Common myeloid progenitor, CD34-positive (primary cell): Measurements from ENCODE around the gene CELF2.
A peak's percentile ranks its signal among the peaks of the same experiment; 100 is the strongest.

ENCODE experiments used
- CTCF ChIA-PET: fragments of 350-600 bp; sonication (Branson Sonifier 250); formaldehyde crosslinking; loops from one replicate; lab custom pipeline; 2021; ENCODE audit warnings: antibody characterized with exemption; lab: Charles Lee
- POLR2A ChIA-PET: fragments of 350-600 bp; sonication (Branson Sonifier 250); formaldehyde crosslinking; loops from one replicate; lab custom pipeline; 2021; ENCODE audit warnings: antibody characterized with exemption; lab: Charles Lee
- DNase-seq, 3 donors: peaks; one replicate each; pipeline versions ENCODE4 v3.0.0 to v3.0.0-alpha.2; 2013
- H3K27ac ChIP-seq, 2 experiments: 1 replicate in 1 of 2; 2 replicates in 1 of 2; pipeline ENCODE4 v1.7.0; 2013; ENCODE audit warnings: inconsistent platforms in 2 of 2, low read length in 2 of 2, mild to moderate bottlenecking in 2 of 2, low read depth in 1 of 2, moderate library complexity in 1 of 2; ENCODE audit not compliant: severe bottlenecking in 2 of 2, insufficient read depth in 1 of 2, poor library complexity in 1 of 2
- H3K27me3 ChIP-seq, 5 experiments: replicated peaks in 2 of 5; 1 replicate in 3 of 5; 2 replicates in 2 of 5; pipeline versions ENCODE4 v1.6.1 to v1.7.0; 2013; ENCODE audit warnings: low read length in 4 of 5, mild to moderate bottlenecking in 2 of 5, moderate library complexity in 2 of 5, inconsistent platforms in 1 of 5; ENCODE audit not compliant: insufficient read depth in 5 of 5, control insufficient read depth in 4 of 5
- H3K36me3 ChIP-seq, 4 experiments: 1 replicate in 2 of 4; 2 replicates in 2 of 4; pipeline versions ENCODE4 v1.6.1 to v1.7.0; 2013; ENCODE audit warnings: low read length in 3 of 4, control low read depth in 1 of 4, mild to moderate bottlenecking in 1 of 4; ENCODE audit not compliant: control insufficient read depth in 4 of 4, insufficient read depth in 4 of 4
- H3K4me1 ChIP-seq, 4 experiments: 1 replicate in 3 of 4; 2 replicates in 1 of 4; pipeline versions ENCODE4 v1.6.1 to v1.7.1; 2013; ENCODE audit warnings: low read length in 3 of 4, mild to moderate bottlenecking in 3 of 4, control low read depth in 1 of 4, inconsistent platforms in 1 of 4, moderate library complexity in 1 of 4; ENCODE audit not compliant: control insufficient read depth in 4 of 4, insufficient read depth in 4 of 4; ENCODE audit errors: control extremely low read depth in 1 of 4
- H3K4me3 ChIP-seq, 7 experiments: 1 replicate in 4 of 7; 2 replicates in 3 of 7; pipeline versions ENCODE4 v1.5.1 to v1.7.0; 2013; ENCODE audit warnings: mild to moderate bottlenecking in 7 of 7, low read length in 6 of 7, moderate library complexity in 6 of 7, inconsistent platforms in 2 of 7, low read depth in 2 of 7, control low read depth in 1 of 7; ENCODE audit not compliant: insufficient read depth in 4 of 7, control insufficient read depth in 1 of 7; ENCODE audit errors: extremely low read depth in 1 of 7
- H3K9me3 ChIP-seq, 5 experiments: 1 replicate in 4 of 5; 2 replicates in 1 of 5; pipeline versions ENCODE4 v1.6.1 to v1.7.1; 2013; ENCODE audit warnings: low read length in 4 of 5, mild to moderate bottlenecking in 2 of 5, inconsistent platforms in 1 of 5, low read depth in 1 of 5, moderate library complexity in 1 of 5; ENCODE audit not compliant: control insufficient read depth in 4 of 5, insufficient read depth in 2 of 5; ENCODE audit errors: control extremely low read depth in 1 of 5
- WGBS: methylation state at CpG from one replicate; pipeline ENCODE4 v1.1.5; 2013; ENCODE audit not compliant: insufficient coverage; 5-methylcytosine and 5-hydroxymethylcytosine counted together

Gene CELF2

GRCh38 chr10:11302181-11302580 is 284.5 kb downstream of the CELF2 start:
- ChIA-PET CTCF (no interaction called here), POLR2A (no interaction called here)
- Histone ChIP-seq H3K4me3 (no peak overlapping the region), H3K4me1 (no peaks in the 10 kb centered on the region), H3K27ac (no peak overlapping the region), H3K36me3 (peaks cover 33 to 95% (median 83%) of the 10 kb centered on the region in 4 experiments), H3K27me3 (no peaks in the 10 kb centered on the region), H3K9me3 (peaks cover 1 to 32% (median 23%) of the 10 kb centered on the region in 5 experiments)
- WGBS = 98% methylated on average over 14 of the region's 14 CpGs
- no peak for DNase-seq

GRCh38 chr10:11303361-11304170 is 285.9 kb downstream of the CELF2 start:
- 98% methylated on average over 14 of the region's 14 CpGs for WGBS
- CTCF ChIA-PET = interaction anchor here (1.5 kb wide), 1 partner anchor 9 kb away, joined by 3 read pairs; no protein-coding TSS in a partner anchor

DNA sequence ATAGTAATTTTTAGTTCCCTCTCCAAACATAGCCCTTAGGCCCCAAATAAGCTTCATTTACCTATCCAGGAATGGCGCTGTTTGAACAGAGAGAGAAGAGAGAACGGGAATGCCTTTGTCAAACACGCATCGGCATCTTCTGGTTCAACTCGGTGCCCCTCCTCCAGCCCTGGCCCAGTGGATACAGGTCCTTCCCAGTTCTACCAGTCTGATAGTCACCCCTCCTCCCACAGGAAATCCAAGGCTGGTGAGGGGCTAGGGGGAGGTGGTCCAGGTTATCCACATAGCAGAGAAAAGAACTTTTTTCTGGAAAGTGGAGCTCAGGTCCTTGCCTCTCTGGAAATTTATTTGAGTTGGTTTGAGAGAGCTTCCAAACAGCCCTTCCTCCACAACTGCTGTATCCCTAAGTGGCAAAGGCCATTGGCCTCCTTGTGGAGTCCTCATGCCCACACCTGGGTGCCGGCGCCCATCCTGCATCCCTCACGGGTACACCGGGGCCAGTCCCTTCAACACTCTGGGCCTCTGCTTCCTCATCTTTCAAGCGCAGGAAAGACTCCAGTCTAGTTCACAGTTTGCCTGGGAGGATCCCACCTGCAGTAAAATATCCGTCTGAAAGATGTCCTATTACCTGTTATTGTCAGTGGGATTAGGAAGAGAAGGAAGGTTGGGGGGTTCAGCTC is 287.4 kb downstream of the CELF2 start:
- DNase-seq = no peak
- Histone ChIP-seq H3K4me3 (no peak overlapping the region), H3K4me1 (no peaks in the 10 kb centered on the region), H3K27me3 (no peaks in the 10 kb centered on the region), H3K9me3 (peaks cover 8 to 48% (median 37%) of the 10 kb centered on the region in 5 experiments), H3K36me3 (peaks cover 36 to 98% (median 87%) of the 10 kb centered on the region in 4 experiments), H3K27ac (no peak overlapping the region)
- 94% methylated on average over 6 of the region's 11 CpGs for WGBS
- POLR2A ChIA-PET = no interaction called here
- CTCF ChIA-PET = interaction anchor here (1.0 to 1.5 kb wide), 2 partner anchors 10 to 28 kb away, joined by 3 read pairs; no protein-coding TSS in a partner anchor

More at GRCh38 chr10:11303361-11304170, 285.9 kb downstream of the CELF2 start:
- no peak for DNase-seq
- H3K36me3 ChIP-seq = peaks cover 31 to 97% (median 85%) of the 10 kb centered on the region in 4 experiments
- no peak overlapping the region for H3K27ac ChIP-seq
- H3K27me3 ChIP-seq = no peaks in the 10 kb centered on the region
- peaks cover 4 to 43% (median 37%) of the 10 kb centered on the region in 5 experiments for H3K9me3 ChIP-seq
- H3K4me3 ChIP-seq = no peak overlapping the region
- H3K4me1 ChIP-seq = no peaks in the 10 kb centered on the region
- POLR2A ChIA-PET = no interaction called here

GRCh38 chr10:11305825-11306593 is 288.3 kb downstream of the CELF2 start:
- H3K4me3 ChIP-seq = no peak overlapping the region
- no peaks in the 10 kb centered on the region for H3K27me3 ChIP-seq
- H3K4me1 ChIP-seq = no peaks in the 10 kb centered on the region
- WGBS = 95% methylated on average over 11 of the region's 13 CpGs
- ChIA-PET CTCF (no interaction called here), POLR2A (no interaction called here)
- DNase-seq = no peak
- H3K27ac ChIP-seq = no peak overlapping the region
- H3K36me3 ChIP-seq = peaks cover 42 to 98% (median 87%) of the 10 kb centered on the region in 4 experiments
- peaks cover 8 to 53% (median 37%) of the 10 kb centered on the region in 5 experiments for H3K9me3 ChIP-seq

DNA sequence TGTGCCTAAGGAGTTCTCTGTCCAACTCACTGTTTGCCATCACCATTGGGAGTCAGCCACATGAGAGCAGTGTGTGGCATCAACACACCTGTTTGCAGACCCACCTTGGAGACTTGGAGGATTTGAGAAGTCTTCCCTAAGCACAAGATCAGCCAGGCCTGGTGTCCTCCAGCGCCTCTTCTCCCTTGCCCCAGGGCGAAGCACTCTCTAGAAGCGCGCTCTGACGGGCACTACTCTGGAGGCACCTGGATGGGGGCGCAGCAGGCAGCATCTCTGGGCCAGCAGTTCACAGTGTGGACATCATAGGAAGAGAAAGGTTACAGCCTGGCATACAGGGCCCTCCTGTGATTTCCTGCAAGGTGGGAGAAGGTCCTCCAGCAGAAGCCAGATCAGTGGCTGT is 289.3 kb downstream of the CELF2 start:
- Histone ChIP-seq H3K27ac (no peak overlapping the region), H3K9me3 (peaks cover 8 to 61% (median 37%) of the 10 kb centered on the region in 5 experiments), H3K4me3 (no peak overlapping the region), H3K27me3 (no peaks in the 10 kb centered on the region), H3K4me1 (no peaks in the 10 kb centered on the region), H3K36me3 (peaks cover 48 to 100% (median 90%) of the 10 kb centered on the region in 4 experiments)
- DNase-seq = no peak
- ChIA-PET CTCF (no interaction called here), POLR2A (no interaction called here)
- WGBS = 100% methylated on average over 3 of the region's 6 CpGs

DNA sequence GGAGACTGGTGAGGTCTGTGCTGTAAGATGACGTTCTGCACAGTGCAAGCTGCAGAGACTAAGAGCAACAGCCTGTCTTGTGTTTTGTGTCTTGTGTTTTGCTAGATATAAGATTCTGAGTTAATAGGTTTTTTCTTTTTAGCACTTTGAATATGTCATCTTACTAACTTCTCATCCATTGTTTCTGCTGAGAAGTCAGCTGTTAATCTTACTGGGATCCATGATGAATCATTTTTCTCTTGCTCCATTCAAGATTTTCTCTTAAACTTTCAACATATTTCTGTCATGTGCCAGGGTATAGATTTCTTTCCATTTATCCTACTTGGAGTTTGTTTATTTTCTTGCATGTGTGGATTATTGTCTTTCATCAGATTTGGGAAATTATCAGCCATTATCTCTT is 290.3 kb downstream of the CELF2 start:
- WGBS = no CpG with 5 or more reads among the region's 1 CpG
- Histone ChIP-seq H3K27me3 (no peaks in the 10 kb centered on the region), H3K36me3 (peaks cover 48 to 99% (median 88%) of the 10 kb centered on the region in 4 experiments), H3K4me3 (no peak overlapping the region), H3K27ac (no peak overlapping the region), H3K9me3 (peaks cover 8 to 61% (median 37%) of the 10 kb centered on the region in 5 experiments), H3K4me1 (no peaks in the 10 kb centered on the region)
- peak in 2 of 3 donors; percentile 25 to 38 for DNase-seq
- CTCF ChIA-PET = no interaction called here
- POLR2A ChIA-PET = interaction anchor here (0.6 kb wide), 1 partner anchor 23 kb away, joined by 7 read pairs; no protein-coding TSS in a partner anchor
